ENCODE measurements around the gene C9orf57. TPM values are rescaled to one million over a fixed set of nuclear protein-coding genes. Genes with fewer than 3 reads are reported as not detected.
"Not testable (repeated sequence)": the region's sequence is repeated elsewhere in the genome, so short reads cannot be mapped to it uniquely, and the experiment has no call there.

Gene C9orf57
- total and polyA plus RNA-seq, 8 donors, result not detected

- no peaks in the 10 kb centered on the region for H3K4me1 ChIP-seq
- H3K4me3 ChIP-seq, result no peak overlapping the region
- ATAC-seq, result no peak
- DNase-seq, result no peak
- H3K9me3 ChIP-seq, result no peaks in the 10 kb centered on the region
- H3K27me3 ChIP-seq, result no peaks in the 10 kb centered on the region
- H3K27ac ChIP-seq, result no peak overlapping the region
- 72 to 83% methylated on average over 2 of the region's 2 CpGs for WGBS, 2 donors
- no peaks in the 10 kb centered on the region for H3K36me3 ChIP-seq
- no peak for FAIRE-seq
- intact Hi-C loops (cut with DNase I), result no loop called here
- TF ChIP-seq CTCF (IDR thresholded peaks at IDR 0.05), result no peak
Measured at GRCh38 chr9:72082536-72082935, 22.1 kb upstream of the C9orf57 start.

DNA sequence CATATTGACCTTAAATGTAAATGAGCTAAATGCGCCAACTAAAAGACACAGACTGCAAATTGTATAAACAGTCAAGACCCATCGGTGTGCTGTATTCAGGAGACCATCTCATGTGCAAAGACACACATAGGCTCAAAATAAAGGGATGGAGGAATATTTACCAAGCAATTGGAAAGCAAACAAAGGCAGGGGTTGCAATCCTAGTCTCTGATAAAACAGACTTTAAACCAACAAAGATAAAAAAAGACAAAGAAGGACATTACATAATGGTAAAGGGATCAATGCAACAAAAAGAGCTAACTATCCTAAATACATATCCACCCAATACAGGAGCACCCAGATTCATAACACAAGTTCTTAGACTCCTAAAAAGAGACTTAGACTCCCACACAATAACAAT, 14.3 kb upstream of the C9orf57 start:
- H3K27ac ChIP-seq; H3K36me3 ChIP-seq; intact Hi-C loops (cut with DNase I); H3K4me1 ChIP-seq; H3K4me3 ChIP-seq; H3K9me3 ChIP-seq; FAIRE-seq; ATAC-seq; H3K27me3 ChIP-seq; DNase-seq: not testable (repeated sequence)
- WGBS, 2 donors, result 55 to 69% methylated on average over 2 of the region's 2 CpGs

- FAIRE-seq (no peak), DNase-seq (no peak), ATAC-seq (no peak)
- no peaks in the 10 kb centered on the region for H3K9me3 ChIP-seq
- H3K4me1 ChIP-seq, result no peaks in the 10 kb centered on the region
- no peak for TF ChIP-seq CTCF (IDR thresholded peaks at IDR 0.05)
- no peaks in the 10 kb centered on the region for H3K36me3 ChIP-seq
- WGBS, 2 donors, result 59 to 76% methylated on average over 7 of the region's 7 CpGs
- intact Hi-C loops (cut with DNase I), result no loop called here
- H3K4me3 ChIP-seq, result no peak overlapping the region
- H3K27ac ChIP-seq, result no peak overlapping the region
- H3K27me3 ChIP-seq, result no peaks in the 10 kb centered on the region
Measured at GRCh38 chr9:72065076-72065475, 4.7 kb upstream of the C9orf57 start.

DNA sequence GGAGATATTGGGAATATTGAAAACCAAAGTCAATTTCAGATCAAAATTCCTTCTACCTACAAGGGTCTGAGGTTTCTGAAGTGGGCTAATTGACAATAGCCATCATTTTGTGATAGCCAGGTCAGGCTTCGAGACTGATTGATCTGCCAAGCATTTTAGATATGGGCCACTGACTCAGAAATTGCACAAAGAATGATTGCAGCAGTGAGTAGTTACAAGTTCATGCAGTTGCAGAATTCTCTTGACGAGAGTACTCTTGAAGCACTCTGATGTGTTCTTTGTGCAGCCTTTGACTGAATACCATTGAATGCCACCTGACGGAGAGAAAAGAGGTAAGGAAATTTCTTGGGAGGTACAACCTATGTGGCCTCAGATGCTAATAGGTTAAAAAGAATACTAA, 8.3 kb downstream of the C9orf57 start:
- no peak for TF ChIP-seq CTCF (IDR thresholded peaks at IDR 0.05)
- no peak for FAIRE-seq
- Histone ChIP-seq H3K4me3 (no peak overlapping the region), H3K36me3 (no peaks in the 10 kb centered on the region), H3K9me3 (no peaks in the 10 kb centered on the region), H3K4me1 (no peaks in the 10 kb centered on the region), H3K27me3 (no peaks in the 10 kb centered on the region), H3K27ac (no peak overlapping the region)
- intact Hi-C loops (cut with DNase I), result no loop called here
- ATAC-seq, result no peak
- DNase-seq, result no peak
- WGBS, 2 donors, result 76 to 84% methylated on average over 3 of the region's 3 CpGs

- Histone ChIP-seq H3K4me1 (no peaks in the 10 kb centered on the region), H3K27ac (no peak overlapping the region), H3K27me3 (no peaks in the 10 kb centered on the region), H3K36me3 (no peaks in the 10 kb centered on the region), H3K9me3 (no peaks in the 10 kb centered on the region), H3K4me3 (no peak overlapping the region)
- WGBS, 2 donors, result 82 to 84% methylated on average over 10 of the region's 10 CpGs
- no peak for TF ChIP-seq CTCF (IDR thresholded peaks at IDR 0.05)
- intact Hi-C loops (cut with DNase I), result no loop called here
- peak in 1 of 4 donors; percentile 52 for ATAC-seq
- no peak for FAIRE-seq
- DNase-seq, result no peak
Measured at GRCh38 chr9:72048850-72049249, 11.6 kb downstream of the C9orf57 start.
